K562 (cell line): ENCODE measurements around the gene ITM2B. TPM values are rescaled to one million over a fixed set of nuclear protein-coding genes. Genes with fewer than 3 reads are reported as not detected.
A peak's percentile ranks its signal among the peaks of the same experiment; 100 is the strongest.

Experiments
- ATAC-seq: fragments of 200-7000 bp; cut with Tn5 transposase; 3 replicates; pipeline ENCODE4 v1.9.1; 2020; ENCODE audit warnings: moderate library complexity
- BruUV-seq: library from RNA; stranded (reverse); fragments of 400-500 nt; replicated peaks from 2 replicates; lab custom pipeline; 2021; lab: Mats Ljungman, UMichigan
- CTCF ChIA-PET: fragments of 300-600 bp; formaldehyde crosslinking; extraction: SDS; loops from one replicate; lab custom pipeline; 2021; ENCODE audit warnings: low intra/inter-chr PET ratio; lab: Yijun Ruan, JAX
- POLR2A ChIA-PET: fragments of 300-600, 350-650 bp; sonication (Branson Sonifier 250); formaldehyde crosslinking; extraction: SDS; loops from one replicate; lab custom pipeline; 2021; ENCODE audit warnings: antibody characterized with exemption, inconsistent platforms; lab: Yijun Ruan, JAX
- DNase-seq, 4 experiments: peaks; one replicate each; pipeline versions ENCODE4 v3.0.0 to v3.0.0-alpha.2; 2011 to 2018; ENCODE audit warnings: low spot score in 3 of 4, mixed read lengths in 3 of 4; ENCODE audit errors: extremely low read depth in 1 of 4
- FAIRE-seq: peaks from 2 replicates; lab custom pipeline; 2011; peaks lifted over from hg19 to GRCh38; lab: Jason Lieb, UNC
- H2AFZ ChIP-seq: 2 replicates; pipeline ENCODE4 v1.6.0; 2011; ENCODE audit warnings: low read depth, low read length, control low read depth, inconsistent platforms
- H3K27ac ChIP-seq: fragments of 200-600 bp; 3 replicates; pipeline ENCODE4 v1.8.0; 2011; ENCODE audit warnings: low read depth, mild to moderate bottlenecking, control low read depth, inconsistent platforms, low read length, moderate library complexity, mixed read lengths; ENCODE audit errors: extremely low read depth
- H3K27me3 ChIP-seq, 2 experiments: fragments of 300-600 bp in 1 of 2; 2 replicates in 1 of 2; 3 replicates in 1 of 2; pipeline versions ENCODE4 v1.6.0 to v1.8.0; 2011; ENCODE audit warnings: inconsistent platforms in 2 of 2, low read length in 2 of 2, mild to moderate bottlenecking in 1 of 2, mixed read lengths in 1 of 2, moderate library complexity in 1 of 2; ENCODE audit not compliant: control insufficient read depth in 2 of 2, insufficient read depth in 2 of 2
- H3K36me3 ChIP-seq: fragments of 300-600 bp; 3 replicates; pipeline ENCODE4 v1.8.0; 2011; ENCODE audit warnings: mild to moderate bottlenecking, low read length, inconsistent platforms; ENCODE audit not compliant: control insufficient read depth, insufficient read depth
- H3K4me1 ChIP-seq, 2 experiments: fragments of 200-600 bp in 1 of 2; replicated peaks in 1 of 2; 2 replicates in 1 of 2; 3 replicates in 1 of 2; pipeline versions ENCODE4 v1.5.1 to v1.8.0; 2011; ENCODE audit warnings: inconsistent platforms in 2 of 2, low read length in 2 of 2, mild to moderate bottlenecking in 1 of 2, mixed read lengths in 1 of 2, moderate library complexity in 1 of 2; ENCODE audit not compliant: control insufficient read depth in 2 of 2, insufficient read depth in 2 of 2
- H3K4me2 ChIP-seq: 2 replicates; pipeline ENCODE4 v1.6.1; 2011; ENCODE audit warnings: low read length, control low read depth, inconsistent platforms, mixed read lengths; ENCODE audit not compliant: insufficient read depth
- H3K4me3 ChIP-seq: fragments of 200-600 bp; sonication (generic), shearing (Covaris generic); 2 replicates; pipeline ENCODE4 v1.5.1; 2016; ENCODE audit warnings: control low read depth, inconsistent platforms
- H3K79me2 ChIP-seq: fragments of 200-600 bp; 3 replicates; pipeline ENCODE4 v1.8.0; 2011; ENCODE audit warnings: low read length, inconsistent platforms; ENCODE audit not compliant: control insufficient read depth, insufficient read depth
- H3K9ac ChIP-seq, 2 experiments: 2 replicates each; pipeline versions ENCODE4 v1.6.0 to v1.6.1; 2011; ENCODE audit warnings: low read depth in 2 of 2, low read length in 2 of 2, control low read depth in 1 of 2, inconsistent platforms in 1 of 2, mild to moderate bottlenecking in 1 of 2, mixed read lengths in 1 of 2; ENCODE audit not compliant: insufficient read depth in 1 of 2
- H3K9me1 ChIP-seq: one replicate; pipeline ENCODE4 v1.6.0; 2011; ENCODE audit warnings: inconsistent platforms, mild to moderate bottlenecking, low read length, moderate library complexity; ENCODE audit not compliant: control insufficient read depth, insufficient read depth
- H3K9me3 ChIP-seq: replicated peaks from 2 replicates; pipeline ENCODE4 v1.5.1; 2011; ENCODE audit warnings: low read depth, low read length, inconsistent platforms; ENCODE audit not compliant: control insufficient read depth, insufficient read depth
- H4K20me1 ChIP-seq: replicated peaks from 2 replicates; pipeline ENCODE4 v1.6.1; 2011; ENCODE audit warnings: low read length, inconsistent platforms, mixed read lengths; ENCODE audit not compliant: control insufficient read depth, insufficient read depth
- ARHGAP35 ChIP-seq: fragments of 450-650 bp; IDR thresholded peaks from 2 replicates; pipeline ENCODE4 v1.6.1; 2018; ENCODE audit not compliant: partially characterized antibody
- ARID1B ChIP-seq: fragments of 450-650 bp; IDR thresholded peaks from 2 replicates; pipeline ENCODE4 v1.6.1; 2016; ENCODE audit warnings: antibody characterized with exemption, mild to moderate bottlenecking, inconsistent platforms
- BMI1 ChIP-seq: fragments of 150-350 bp; IDR thresholded peaks from 2 replicates; pipeline ENCODE4 v1.6.1; 2014; ENCODE audit warnings: low read length
- CBFA2T2 ChIP-seq: fragments of 450-650 bp; conservative IDR thresholded peaks from 2 replicates; pipeline ENCODE4 v1.6.1; 2017; ENCODE audit warnings: mild to moderate bottlenecking
- DPF2 ChIP-seq: fragments of 450-650 bp; IDR thresholded peaks from 2 replicates; pipeline ENCODE4 v1.6.1; 2016
- FOXA1 ChIP-seq: fragments of 450-650 bp; IDR thresholded peaks from 2 replicates; pipeline ENCODE4 v1.6.1; 2016; ENCODE audit warnings: mild to moderate bottlenecking, borderline replicate concordance
- HDGF ChIP-seq: fragments of 450-650 bp; IDR thresholded peaks from 2 replicates; pipeline ENCODE4 v1.6.1; 2016
- NR2F6 ChIP-seq: fragments of 450-650 bp; formaldehyde crosslinking; IDR thresholded peaks from 2 replicates; pipeline ENCODE4 v1.4.0; 2020; ENCODE audit warnings: mild to moderate bottlenecking
- PPARD ChIP-seq: fragments of 250-450 bp; sonication (Bioruptor Pico); IDR thresholded peaks from 2 replicates; pipeline ENCODE4 v1.8.0; 2022; ENCODE audit warnings: inconsistent platforms, mild to moderate bottlenecking, moderate library complexity
- PRPF4 ChIP-seq: fragments of 200-400 bp; formaldehyde crosslinking; IDR thresholded peaks from one replicate; pipeline ENCODE4 v1.6.1; 2017; ENCODE audit warnings: low read length, low read depth, mild to moderate bottlenecking; ENCODE audit not compliant: insufficient read depth, poor library complexity, severe bottlenecking
- RBM15 ChIP-seq: fragments of 200-400 bp; formaldehyde crosslinking; IDR thresholded peaks from 2 replicates; pipeline ENCODE4 v1.6.1; 2018; ENCODE audit warnings: mild to moderate bottlenecking, low read length, moderate library complexity; ENCODE audit not compliant: insufficient read depth
- RNF2 ChIP-seq: sonication (generic); IDR thresholded peaks from 2 replicates; pipeline ENCODE4 v1.6.1; 2016
- TOE1 ChIP-seq, 2 experiments: fragments of 450-650 bp in 1 of 2; sonication (generic) in 1 of 2; formaldehyde crosslinking in 1 of 2; IDR thresholded peaks; 2 replicates each; pipeline versions ENCODE4 v1.7.1 to v1.8.0; 2016 to 2022; ENCODE audit warnings: borderline replicate concordance in 2 of 2, mild to moderate bottlenecking in 2 of 2, antibody characterized with exemption in 1 of 2, inconsistent platforms in 1 of 2, low read depth in 1 of 2, missing genetic modification reagents in 1 of 2, moderate library complexity in 1 of 2
- ZNF175 ChIP-seq: fragments of 200-800 bp; sonication (Bioruptor generic); IDR thresholded peaks from 2 replicates; pipeline ENCODE4 v1.6.1; 2016; ENCODE audit warnings: low read depth, mild to moderate bottlenecking, missing genetic modification characterization, missing compliant biosample characterization
- ZNF316 ChIP-seq: fragments of 450-650 bp; IDR thresholded peaks from 2 replicates; pipeline ENCODE4 v1.6.1; 2016
- in situ Hi-C: fragments of 300-500 bp; cut with MboI; formaldehyde crosslinking; loops from 4 replicates; pipeline ENCODE4 v1.15.0; 2018; ENCODE audit warnings: inconsistent platforms, mixed read lengths
- intact Hi-C: fragments of 100-400 bp; cut with micrococcal nuclease; formaldehyde crosslinking; loops from 2 replicates; pipeline ENCODE4 v1.14.2; 2022
- polyA plus RNA-seq, 8 experiments: library from polyadenylated mRNA; depleted of rRNA in 4 of 8; stranded (reverse) in 5 of 8; unstranded in 3 of 8; fragments of >200 nt; fragmentation: Nextera tagmentation in 2 of 8; fragmentation: Illumina TruSeq in 1 of 8; extraction: Ambion mirVana in 2 of 8; extraction: Trizol in 1 of 8; gene quantifications; 2 replicates each; pipeline versions ENCODE4 v1.2.1 to v1.2.3, GENCODE V29; 2011 to 2014; ENCODE audit warnings: inconsistent platforms in 1 of 8, missing spikeins in 1 of 8
- total RNA-seq, 7 experiments: library from RNA; depleted of rRNA in 6 of 7; stranded (reverse); fragments of >200 nt in 6 of 7; fragmentation: Illumina TruSeq in 2 of 7; extraction: Trizol in 2 of 7; gene quantifications; 2 replicates each; pipeline versions ENCODE4 v1.2.1 to v1.2.3, GENCODE V29; 2011 to 2021; ENCODE audit warnings: low replicate concordance in 1 of 7
- TF ChIP-seq, protein P1 (sequence below): conservative IDR thresholded peaks from 2 replicates; pipeline ENCODE4 v1.6.1; 2011; ENCODE audit warnings: low read depth, mild to moderate bottlenecking, low read length; ENCODE audit not compliant: control insufficient read depth
- TF ChIP-seq, protein P2 (sequence below): fragments of 450-650 bp; IDR thresholded peaks from 2 replicates; pipeline ENCODE4 v1.7.1; 2018; ENCODE audit warnings: mild to moderate bottlenecking, low read depth; ENCODE audit not compliant: partially characterized antibody
- TF ChIP-seq, protein P3 (sequence below), 2 experiments: IDR thresholded peaks; 2 replicates each; pipeline ENCODE4 v1.6.1; 2012; ENCODE audit warnings: improper control_type of control experiment in 2 of 2, low read depth in 2 of 2, low read length in 2 of 2, borderline replicate concordance in 1 of 2

The ITM2B gene
- total and polyA plus RNA-seq, 9 of the 15 experiments (the other 6 are each of a cell fraction or from before 2014, with no cell fraction given): 22.0 to 83.8 (median 45.0) TPM

DNA sequence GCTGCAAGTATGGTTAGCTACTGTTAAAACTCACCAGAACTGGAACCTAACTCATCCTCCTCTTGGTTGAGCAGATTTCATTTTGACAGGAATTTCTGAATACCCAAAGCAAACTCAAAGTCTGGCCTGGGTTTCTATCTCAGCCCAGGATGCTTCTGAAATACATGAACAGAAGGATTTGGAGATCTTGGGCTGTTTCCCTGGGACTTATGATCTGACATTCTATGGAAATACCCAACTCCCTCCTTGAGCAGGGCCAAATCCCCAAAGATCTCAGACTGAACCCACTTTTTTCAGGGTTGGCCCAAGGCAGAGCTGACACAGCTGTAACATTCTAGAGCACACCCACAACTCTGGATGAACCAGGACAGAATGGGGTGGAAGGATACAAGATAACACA, 1.1 kb upstream of the ITM2B start:
- TF ChIP-seq, protein P1, sequence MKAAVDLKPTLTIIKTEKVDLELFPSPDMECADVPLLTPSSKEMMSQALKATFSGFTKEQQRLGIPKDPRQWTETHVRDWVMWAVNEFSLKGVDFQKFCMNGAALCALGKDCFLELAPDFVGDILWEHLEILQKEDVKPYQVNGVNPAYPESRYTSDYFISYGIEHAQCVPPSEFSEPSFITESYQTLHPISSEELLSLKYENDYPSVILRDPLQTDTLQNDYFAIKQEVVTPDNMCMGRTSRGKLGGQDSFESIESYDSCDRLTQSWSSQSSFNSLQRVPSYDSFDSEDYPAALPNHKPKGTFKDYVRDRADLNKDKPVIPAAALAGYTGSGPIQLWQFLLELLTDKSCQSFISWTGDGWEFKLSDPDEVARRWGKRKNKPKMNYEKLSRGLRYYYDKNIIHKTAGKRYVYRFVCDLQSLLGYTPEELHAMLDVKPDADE: no peak
- TF ChIP-seq RBM15 (no peak), RNF2 (no peak), ARHGAP35 (no peak), PRPF4 (no peak), FOXA1 (no peak), TOE1 (IDR thresholded peaks at IDR 0.05; ENCODE audit: borderline replicate concordance) (no peak), TOE1 (CRISPR knock-in tag; IDR thresholded peaks at IDR 0.05; ENCODE audit: borderline replicate concordance, low read depth) (no peak), BMI1 (no peak), ZNF175 (CRISPR knock-in tag) (no peak), ARID1B (no peak), CBFA2T2 (no peak), NR2F6 (CRISPR knock-in tag) (no peak), DPF2 (no peak), PPARD (CRISPR knock-in tag) (no peak), ZNF316 (no peak), HDGF (no peak)
- TF ChIP-seq, protein P2, sequence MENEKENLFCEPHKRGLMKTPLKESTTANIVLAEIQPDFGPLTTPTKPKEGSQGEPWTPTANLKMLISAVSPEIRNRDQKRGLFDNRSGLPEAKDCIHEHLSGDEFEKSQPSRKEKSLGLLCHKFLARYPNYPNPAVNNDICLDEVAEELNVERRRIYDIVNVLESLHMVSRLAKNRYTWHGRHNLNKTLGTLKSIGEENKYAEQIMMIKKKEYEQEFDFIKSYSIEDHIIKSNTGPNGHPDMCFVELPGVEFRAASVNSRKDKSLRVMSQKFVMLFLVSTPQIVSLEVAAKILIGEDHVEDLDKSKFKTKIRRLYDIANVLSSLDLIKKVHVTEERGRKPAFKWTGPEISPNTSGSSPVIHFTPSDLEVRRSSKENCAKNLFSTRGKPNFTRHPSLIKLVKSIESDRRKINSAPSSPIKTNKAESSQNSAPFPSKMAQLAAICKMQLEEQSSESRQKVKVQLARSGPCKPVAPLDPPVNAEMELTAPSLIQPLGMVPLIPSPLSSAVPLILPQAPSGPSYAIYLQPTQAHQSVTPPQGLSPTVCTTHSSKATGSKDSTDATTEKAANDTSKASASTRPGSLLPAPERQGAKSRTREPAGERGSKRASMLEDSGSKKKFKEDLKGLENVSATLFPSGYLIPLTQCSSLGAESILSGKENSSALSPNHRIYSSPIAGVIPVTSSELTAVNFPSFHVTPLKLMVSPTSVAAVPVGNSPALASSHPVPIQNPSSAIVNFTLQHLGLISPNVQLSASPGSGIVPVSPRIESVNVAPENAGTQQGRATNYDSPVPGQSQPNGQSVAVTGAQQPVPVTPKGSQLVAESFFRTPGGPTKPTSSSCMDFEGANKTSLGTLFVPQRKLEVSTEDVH: no peak
- TF ChIP-seq, protein P3, sequence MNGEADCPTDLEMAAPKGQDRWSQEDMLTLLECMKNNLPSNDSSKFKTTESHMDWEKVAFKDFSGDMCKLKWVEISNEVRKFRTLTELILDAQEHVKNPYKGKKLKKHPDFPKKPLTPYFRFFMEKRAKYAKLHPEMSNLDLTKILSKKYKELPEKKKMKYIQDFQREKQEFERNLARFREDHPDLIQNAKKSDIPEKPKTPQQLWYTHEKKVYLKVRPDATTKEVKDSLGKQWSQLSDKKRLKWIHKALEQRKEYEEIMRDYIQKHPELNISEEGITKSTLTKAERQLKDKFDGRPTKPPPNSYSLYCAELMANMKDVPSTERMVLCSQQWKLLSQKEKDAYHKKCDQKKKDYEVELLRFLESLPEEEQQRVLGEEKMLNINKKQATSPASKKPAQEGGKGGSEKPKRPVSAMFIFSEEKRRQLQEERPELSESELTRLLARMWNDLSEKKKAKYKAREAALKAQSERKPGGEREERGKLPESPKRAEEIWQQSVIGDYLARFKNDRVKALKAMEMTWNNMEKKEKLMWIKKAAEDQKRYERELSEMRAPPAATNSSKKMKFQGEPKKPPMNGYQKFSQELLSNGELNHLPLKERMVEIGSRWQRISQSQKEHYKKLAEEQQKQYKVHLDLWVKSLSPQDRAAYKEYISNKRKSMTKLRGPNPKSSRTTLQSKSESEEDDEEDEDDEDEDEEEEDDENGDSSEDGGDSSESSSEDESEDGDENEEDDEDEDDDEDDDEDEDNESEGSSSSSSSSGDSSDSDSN (IDR thresholded peaks at IDR 0.05; ENCODE audit: borderline replicate concordance in 1 of 2, low read depth in 2 of 2, low read length in 2 of 2): no peak
- Histone ChIP-seq H3K9me3 (no peaks in the 10 kb centered on the region), H3K27ac (no peak overlapping the region), H3K4me2 (peak overlapping the region; percentile 77; the same call in 1 of the 2 replicates), H3K9me1 (no peaks in the 10 kb centered on the region), H2AFZ (peak overlapping the region; percentile 93), H3K4me1 (peaks cover 0 to 22% of the 10 kb centered on the region in 2 experiments; a peak in 4 of 5 replicates), H4K20me1 (no peaks in the 10 kb centered on the region), H3K36me3 (no peaks in the 10 kb centered on the region), H3K27me3 (no peaks in the 10 kb centered on the region), H3K9ac (no peak overlapping the region), H3K4me3 (no peak overlapping the region), H3K79me2 (peaks cover 28% of the 10 kb centered on the region)
- DNase-seq (peak in 2 of 4 experiments; percentile 11 to 23), ATAC-seq (no peak), FAIRE-seq (peak; percentile 32)
- intact Hi-C loops (no loop called here), in situ Hi-C loops (no loop called here)
- CTCF ChIA-PET: no interaction called here
- no TSS peak for BruUV-seq
- POLR2A ChIA-PET: no interaction called here
